Gastroesophageal sphincter (tissue), 4 donors: ENCODE measurements around the gene SUSD6. TPM values are rescaled to one million over a fixed set of nuclear protein-coding genes. Genes with fewer than 3 reads are reported as not detected.

Experiments
- ATAC-seq: fragments of 150-250 bp; one replicate; pipeline ENCODE4 v1.9.1; 2016; ENCODE audit warnings: mild to moderate bottlenecking, moderate library complexity
- H3K27ac ChIP-seq, 4 donors: fragments of 200-600 bp; sonication (generic) in 3 of 4; 1 replicate in 3 of 4; 2 replicates in 1 of 4; pipeline ENCODE4 v1.5.1; 2016 to 2019
- H3K27me3 ChIP-seq: fragments of 200-600 bp; sonication (generic); one replicate; pipeline ENCODE4 v1.5.1; 2019
- H3K36me3 ChIP-seq, 2 donors: fragments of 200-600 bp; sonication (generic); one replicate each; pipeline ENCODE4 v1.5.1; 2019; ENCODE audit warnings: control low read depth in 1 of 2
- H3K4me1 ChIP-seq, 3 donors: fragments of 200-600 bp; sonication (generic); 1 replicate in 2 of 3; 2 replicates in 1 of 3; pipeline ENCODE4 v1.5.1; 2016 to 2019; ENCODE audit warnings: control low read depth in 2 of 3
- H3K4me3 ChIP-seq, 2 donors: fragments of 200-600 bp; sonication (generic); one replicate each; pipeline ENCODE4 v1.5.1; 2019; ENCODE audit warnings: mild to moderate bottlenecking in 1 of 2, moderate library complexity in 1 of 2
- H3K9me3 ChIP-seq, 3 donors: fragments of 200-600 bp; sonication (generic); one replicate each; pipeline ENCODE4 v1.5.1; 2017 to 2019; ENCODE audit warnings: control low read depth in 2 of 3
- CTCF ChIP-seq, 4 experiments: fragments of 200-600 bp in 2 of 4; fragments of 450-650 bp in 2 of 4; sonication (generic) in 1 of 4; IDR thresholded peaks; one replicate each; pipeline ENCODE4 v1.5.1; 2017 to 2019; ENCODE audit warnings: antibody characterized with exemption in 4 of 4, mild to moderate bottlenecking in 2 of 4, moderate library complexity in 2 of 4
- EP300 ChIP-seq: sonication (generic); formaldehyde crosslinking; IDR thresholded peaks from one replicate; pipeline ENCODE4 v1.6.1; 2017; ENCODE audit warnings: antibody characterized with exemption, mild to moderate bottlenecking
- POLR2A ChIP-seq, 2 donors: fragments of 450-650 bp; IDR thresholded peaks; one replicate each; pipeline ENCODE4 v1.6.1; 2017; ENCODE audit warnings: antibody characterized with exemption in 2 of 2, mild to moderate bottlenecking in 2 of 2, moderate library complexity in 1 of 2
- POLR2AphosphoS5 ChIP-seq: sonication (generic); formaldehyde crosslinking; IDR thresholded peaks from one replicate; pipeline ENCODE4 v1.6.1; 2017; ENCODE audit warnings: antibody characterized with exemption
- WGBS, 2 donors: methylation state at CpG; one replicate each; pipeline ENCODE4 v1.1.5; 2018; ENCODE audit warnings: low coverage in 1 of 2; 5-methylcytosine and 5-hydroxymethylcytosine counted together
- total RNA-seq, 4 donors: library from RNA; depleted of rRNA; stranded (reverse); fragments of >200 nt; gene quantifications; one replicate each; pipeline ENCODE4 v1.1.0, GENCODE V29; 2016

The SUSD6 gene
- total RNA-seq, 4 donors from 2014 or later = 24.4 to 40.6 (median 38.5) TPM

GRCh38 chr14:69666690-69667211 is 55.4 kb downstream of the SUSD6 start:
- H3K9me3 ChIP-seq = no peaks in the 10 kb centered on the region
- H3K4me1 ChIP-seq = peaks cover 17 to 95% (median 68%) of the 10 kb centered on the region in 3 donors
- WGBS, 2 donors = 40 to 80% methylated on average over 1 of the region's 2 CpGs
- TF ChIP-seq POLR2AphosphoS5 = peak; percentile 89
- no peak for TF ChIP-seq EP300
- no peak for ATAC-seq
- peak overlapping the region; percentile 68 to 78 (median 76) for H3K27ac ChIP-seq
- no peaks in the 10 kb centered on the region for H3K27me3 ChIP-seq
- no peaks in the 10 kb centered on the region for H3K36me3 ChIP-seq
- no peak overlapping the region for H3K4me3 ChIP-seq

- 40 to 53% methylated on average over 2 to 3 of the region's 4 CpGs for WGBS, 2 donors
These were observed 56.5 kb downstream of the SUSD6 start for GRCh38 chr14:69667938-69668335.

GRCh38 chr14:69669375-69669774 is 58.0 kb downstream of the SUSD6 start:
- ATAC-seq = no peak
- Histone ChIP-seq H3K27me3 (no peaks in the 10 kb centered on the region), H3K36me3 (no peaks in the 10 kb centered on the region), H3K4me3 (no peak overlapping the region), H3K9me3 (no peaks in the 10 kb centered on the region), H3K4me1 (peaks cover 17 to 95% (median 73%) of the 10 kb centered on the region in 3 donors), H3K27ac (peak overlapping the region in 2 of 4 donors; percentile 38 to 66)
- TF ChIP-seq EP300 = no peak
- WGBS, 2 donors = 85 to 100% methylated on average over 2 of the region's 2 CpGs

More at GRCh38 chr14:69667938-69668335, 56.5 kb downstream of the SUSD6 start:
- Histone ChIP-seq H3K9me3 (no peaks in the 10 kb centered on the region), H3K27ac (peak overlapping the region in 1 of 4 donors; percentile 11), H3K4me1 (peaks cover 17 to 95% (median 67%) of the 10 kb centered on the region in 3 donors), H3K4me3 (no peak overlapping the region), H3K27me3 (no peaks in the 10 kb centered on the region), H3K36me3 (no peaks in the 10 kb centered on the region)
- TF ChIP-seq POLR2A (IDR thresholded peaks at IDR 0.05) (no peak), POLR2AphosphoS5 (no peak)
- no peak for ATAC-seq

GRCh38 chr14:69670093-69670492 is 58.7 kb downstream of the SUSD6 start:
- H3K27me3 ChIP-seq = no peaks in the 10 kb centered on the region
- no peak overlapping the region for H3K4me3 ChIP-seq
- no peaks in the 10 kb centered on the region for H3K36me3 ChIP-seq
- 0 to 60% methylated on average over 1 of the region's 1 CpG for WGBS, 2 donors
- peaks cover 16 to 95% (median 73%) of the 10 kb centered on the region in 3 donors for H3K4me1 ChIP-seq
- peak overlapping the region in 2 of 4 donors; percentile 38 to 66 for H3K27ac ChIP-seq
- TF ChIP-seq CTCF (IDR thresholded peaks at IDR 0.05) (no peak), POLR2AphosphoS5 (no peak), POLR2A (IDR thresholded peaks at IDR 0.05) (no peak), EP300 (no peak)
- no peak for ATAC-seq
- H3K9me3 ChIP-seq = no peaks in the 10 kb centered on the region

- peaks cover 12 to 95% (median 65%) of the 10 kb centered on the region in 3 donors for H3K4me1 ChIP-seq
- no peak for ATAC-seq
- H3K4me3 ChIP-seq = no peak overlapping the region
- WGBS, 2 donors = 77 to 90% methylated on average over 4 to 7 of the region's 8 CpGs
- no peak for TF ChIP-seq EP300
- no peak for TF ChIP-seq POLR2AphosphoS5
- no peak for TF ChIP-seq CTCF (IDR thresholded peaks at IDR 0.05)
- TF ChIP-seq POLR2A (IDR thresholded peaks at IDR 0.05) = no peak
- H3K27ac ChIP-seq = no peak overlapping the region
- H3K9me3 ChIP-seq = no peaks in the 10 kb centered on the region
- no peaks in the 10 kb centered on the region for H3K36me3 ChIP-seq
- H3K27me3 ChIP-seq = no peaks in the 10 kb centered on the region
These were observed 60.1 kb downstream of the SUSD6 start for GRCh38 chr14:69671365-69672030.

- no peak for ATAC-seq
- Histone ChIP-seq H3K4me3 (no peak overlapping the region), H3K27me3 (no peaks in the 10 kb centered on the region), H3K4me1 (peaks cover 11 to 87% (median 58%) of the 10 kb centered on the region in 3 donors), H3K27ac (peak overlapping the region in 2 of 4 donors; percentile 64 to 75), H3K9me3 (no peaks in the 10 kb centered on the region), H3K36me3 (no peaks in the 10 kb centered on the region)
- TF ChIP-seq CTCF (IDR thresholded peaks at IDR 0.05) = no peak
- TF ChIP-seq EP300 = no peak
- no peak for TF ChIP-seq POLR2AphosphoS5
- TF ChIP-seq POLR2A (IDR thresholded peaks at IDR 0.05) = no peak
- WGBS, 2 donors = 80% methylated on average over 1 of the region's 1 CpG; no CpG with 5 or more reads in 1 of the 2 donors
These were observed 61.0 kb downstream of the SUSD6 start for GRCh38 chr14:69672356-69672755.
